Measurements from ENCODE around the gene EEF1A2. TPM values are rescaled to one million over a fixed set of nuclear protein-coding genes. Genes with fewer than 3 reads are reported as not detected.

EEF1A2 gene
- total RNA-seq, 4 donors from 2014 or later, result 0.75 to 5.0 (median 3.3) TPM

- no peak overlapping the region for H3K4me3 ChIP-seq
- in situ Hi-C loops (cut with MboI; ENCODE audit: low pct_ligation_motif_present in 1 of 4, low pct_unique_long_range_greater_than_20kb in 1 of 4, low sequenced_read_pairs in 3 of 4), result no loop called here
- no peaks in the 10 kb centered on the region for H3K36me3 ChIP-seq
- intact Hi-C loops (cut with DNase I; ENCODE audit: low total_unique reads), result no loop called here
- H3K27me3 ChIP-seq, result peaks cover 66% of the 10 kb centered on the region
- TF ChIP-seq CTCF (IDR thresholded peaks at IDR 0.05), result no peak
- no peak for TF ChIP-seq POLR2AphosphoS5 (IDR thresholded peaks at IDR 0.05)
- TF ChIP-seq EP300 (IDR thresholded peaks at IDR 0.05; ENCODE audit: low read depth), result no peak
- DNase-seq, result no peak
- no peaks in the 10 kb centered on the region for H3K4me1 ChIP-seq
- no peaks in the 10 kb centered on the region for H3K9me3 ChIP-seq
- no peak overlapping the region for H3K27ac ChIP-seq
- WGBS, 2 donors (ENCODE audit: low coverage in 1 of 2), result 77 to 82% methylated on average over 9 of the region's 9 CpGs
Measured at GRCh38 chr20:63509088-63509564, 10.2 kb upstream of the EEF1A2 start.

- Histone ChIP-seq H3K4me1 (no peaks in the 10 kb centered on the region), H3K36me3 (no peaks in the 10 kb centered on the region), H3K4me3 (no peak overlapping the region), H3K27ac (no peak overlapping the region), H3K9me3 (no peaks in the 10 kb centered on the region), H3K27me3 (peaks cover 75% of the 10 kb centered on the region)
- intact Hi-C loops (cut with DNase I; ENCODE audit: low total_unique reads), result no loop called here
- TF ChIP-seq CTCF (IDR thresholded peaks at IDR 0.05), result no peak
- TF ChIP-seq POLR2A (IDR thresholded peaks at IDR 0.05), result no peak
- TF ChIP-seq EP300 (IDR thresholded peaks at IDR 0.05; ENCODE audit: low read depth), result no peak
- TF ChIP-seq POLR2AphosphoS5 (IDR thresholded peaks at IDR 0.05), result no peak
- in situ Hi-C loops (cut with MboI; ENCODE audit: low pct_ligation_motif_present in 1 of 4, low pct_unique_long_range_greater_than_20kb in 1 of 4, low sequenced_read_pairs in 3 of 4), result no loop called here
- DNase-seq, result no peak
- WGBS, 2 donors (ENCODE audit: low coverage in 1 of 2), result 77 to 78% methylated on average over 18 to 33 of the region's 33 CpGs
Measured at GRCh38 chr20:63508072-63508768, 9.3 kb upstream of the EEF1A2 start.

GRCh38 chr20:63507083-63507743, 8.3 kb upstream of the EEF1A2 start:
- TF ChIP-seq POLR2AphosphoS5 (IDR thresholded peaks at IDR 0.05) (no peak), EP300 (IDR thresholded peaks at IDR 0.05; ENCODE audit: low read depth) (no peak), CTCF (IDR thresholded peaks at IDR 0.05) (no peak), POLR2A (IDR thresholded peaks at IDR 0.05) (no peak)
- Histone ChIP-seq H3K36me3 (no peaks in the 10 kb centered on the region), H3K27me3 (peaks cover 77% of the 10 kb centered on the region), H3K4me1 (no peaks in the 10 kb centered on the region), H3K27ac (no peak overlapping the region), H3K9me3 (no peaks in the 10 kb centered on the region), H3K4me3 (no peak overlapping the region)
- 80 to 89% methylated on average over 2 to 30 of the region's 30 CpGs for WGBS, 2 donors (ENCODE audit: low coverage in 1 of 2)
- in situ Hi-C loops (cut with MboI; ENCODE audit: low pct_ligation_motif_present in 1 of 4, low pct_unique_long_range_greater_than_20kb in 1 of 4, low sequenced_read_pairs in 3 of 4), result no loop called here
- intact Hi-C loops (cut with DNase I; ENCODE audit: low total_unique reads), result no loop called here
- DNase-seq, result no peak

- WGBS, 2 donors (ENCODE audit: low coverage in 1 of 2), result 88% methylated on average over 12 of the region's 12 CpGs; no CpG with 5 or more reads in 1 of the 2 donors
- intact Hi-C loops (cut with DNase I; ENCODE audit: low total_unique reads), result no loop called here
- in situ Hi-C loops (cut with MboI; ENCODE audit: low pct_ligation_motif_present in 1 of 4, low pct_unique_long_range_greater_than_20kb in 1 of 4, low sequenced_read_pairs in 3 of 4), result no loop called here
- Histone ChIP-seq H3K27me3 (peaks cover 77% of the 10 kb centered on the region), H3K4me1 (no peaks in the 10 kb centered on the region), H3K4me3 (no peak overlapping the region), H3K36me3 (no peaks in the 10 kb centered on the region), H3K27ac (no peak overlapping the region), H3K9me3 (no peaks in the 10 kb centered on the region)
- TF ChIP-seq CTCF (IDR thresholded peaks at IDR 0.05) (no peak), POLR2AphosphoS5 (IDR thresholded peaks at IDR 0.05) (no peak), EP300 (IDR thresholded peaks at IDR 0.05; ENCODE audit: low read depth) (no peak)
- no peak for DNase-seq
Measured at GRCh38 chr20:63505723-63506122, 6.8 kb upstream of the EEF1A2 start.

Measured in transverse colon (tissue), 4 donors.